ENCODE data around the gene ZNF81. TPM values are rescaled to one million over a fixed set of nuclear protein-coding genes. Genes with fewer than 3 reads are reported as not detected.

The ZNF81 gene
- total and polyA plus RNA-seq, 2 donors (not counting 1 experiment from before 2014, with no cell fraction given): 3.5 to 5.4 TPM

- no peak overlapping the region for H3K4me3 ChIP-seq (replicated peaks in 1 of 4; ENCODE audit: control extremely low read depth in 1 of 4, insufficient read depth in 1 of 4, low read depth in 3 of 4, low read length in 4 of 4)
Observed at GRCh38 chrX:47850901-47851300, 14.2 kb downstream of the ZNF81 start.

GRCh38 chrX:47854474-47854873 lies 17.8 kb downstream of the ZNF81 start:
- H3K27ac ChIP-seq (ENCODE audit: insufficient read depth, low read length): no peak overlapping the region
- peak; percentile 42 to 50 for TF ChIP-seq CTCF (conservative IDR thresholded peaks at IDR 0.05 in 1 of 2, IDR thresholded peaks at IDR 0.05 in 1 of 2; ENCODE audit: low read depth in 1 of 2, low read length in 2 of 2)
- no peak for TF ChIP-seq EZH2 (IDR thresholded peaks at IDR 0.05; ENCODE audit: low read length, missing control alignments)
- H3K4me2 ChIP-seq (ENCODE audit: extremely low read depth, insufficient read depth, low read length): no peak overlapping the region
- H3K79me2 ChIP-seq (ENCODE audit: control insufficient read depth, insufficient read depth, low read length): no peaks in the 10 kb centered on the region
- no peaks in the 10 kb centered on the region for H4K20me1 ChIP-seq (ENCODE audit: control insufficient read depth, extremely low read depth, insufficient read depth, low read length)
- no peaks in the 10 kb centered on the region for H3K36me3 ChIP-seq (ENCODE audit: control insufficient read depth, insufficient read depth, low read length)
- H2AFZ ChIP-seq (ENCODE audit: low read length): no peak overlapping the region
- H3K27me3 ChIP-seq (ENCODE audit: control insufficient read depth, insufficient read depth, low read length): no peaks in the 10 kb centered on the region
- no peak overlapping the region for H3K9ac ChIP-seq (ENCODE audit: insufficient read depth, low read length)
- H3K9me3 ChIP-seq (ENCODE audit: control insufficient read depth, insufficient read depth, low read depth, low read length): no peaks in the 10 kb centered on the region
- H3K4me3 ChIP-seq (replicated peaks in 1 of 4; ENCODE audit: control extremely low read depth in 1 of 4, insufficient read depth in 1 of 4, low read depth in 3 of 4, low read length in 4 of 4): no peak overlapping the region
- DNase-seq (ENCODE audit: low read depth in 2 of 2): peak in 1 of 2 donors; percentile 36
- no peaks in the 10 kb centered on the region for H3K4me1 ChIP-seq (ENCODE audit: control insufficient read depth, extremely low read depth, insufficient read depth, low read length)

More at GRCh38 chrX:47850901-47851300, 14.2 kb downstream of the ZNF81 start:
- H2AFZ ChIP-seq (ENCODE audit: low read length): no peak overlapping the region
- no peak overlapping the region for H3K9ac ChIP-seq (ENCODE audit: insufficient read depth, low read length)
- DNase-seq (ENCODE audit: low read depth in 2 of 2): no peak
- no peaks in the 10 kb centered on the region for H3K79me2 ChIP-seq (ENCODE audit: control insufficient read depth, insufficient read depth, low read length)
- H3K27me3 ChIP-seq (ENCODE audit: control insufficient read depth, insufficient read depth, low read length): no peaks in the 10 kb centered on the region
- no peak overlapping the region for H3K27ac ChIP-seq (ENCODE audit: insufficient read depth, low read length)
- H3K4me2 ChIP-seq (ENCODE audit: extremely low read depth, insufficient read depth, low read length): no peak overlapping the region
- H4K20me1 ChIP-seq (ENCODE audit: control insufficient read depth, extremely low read depth, insufficient read depth, low read length): no peaks in the 10 kb centered on the region
- H3K36me3 ChIP-seq (ENCODE audit: control insufficient read depth, insufficient read depth, low read length): no peaks in the 10 kb centered on the region
- TF ChIP-seq EZH2 (IDR thresholded peaks at IDR 0.05; ENCODE audit: low read length, missing control alignments): no peak
- no peak for TF ChIP-seq CTCF (conservative IDR thresholded peaks at IDR 0.05 in 1 of 2, IDR thresholded peaks at IDR 0.05 in 1 of 2; ENCODE audit: low read depth in 1 of 2, low read length in 2 of 2)
- H3K9me3 ChIP-seq (ENCODE audit: control insufficient read depth, insufficient read depth, low read depth, low read length): no peaks in the 10 kb centered on the region
- H3K4me1 ChIP-seq (ENCODE audit: control insufficient read depth, extremely low read depth, insufficient read depth, low read length): no peaks in the 10 kb centered on the region

GRCh38 chrX:47859686-47860085 lies 23.0 kb downstream of the ZNF81 start:
- no peak for DNase-seq (ENCODE audit: low read depth in 2 of 2)
- TF ChIP-seq CTCF (conservative IDR thresholded peaks at IDR 0.05 in 1 of 2, IDR thresholded peaks at IDR 0.05 in 1 of 2; ENCODE audit: low read depth in 1 of 2, low read length in 2 of 2): no peak
- no peak for TF ChIP-seq EZH2 (IDR thresholded peaks at IDR 0.05; ENCODE audit: low read length, missing control alignments)
- no peak overlapping the region for H3K27ac ChIP-seq (ENCODE audit: insufficient read depth, low read length)

More at GRCh38 chrX:47859686-47860085, 23.0 kb downstream of the ZNF81 start:
- no peak overlapping the region for H3K4me2 ChIP-seq (ENCODE audit: extremely low read depth, insufficient read depth, low read length)
- H3K4me1 ChIP-seq (ENCODE audit: control insufficient read depth, extremely low read depth, insufficient read depth, low read length): no peaks in the 10 kb centered on the region
- no peaks in the 10 kb centered on the region for H3K27me3 ChIP-seq (ENCODE audit: control insufficient read depth, insufficient read depth, low read length)
- no peaks in the 10 kb centered on the region for H3K36me3 ChIP-seq (ENCODE audit: control insufficient read depth, insufficient read depth, low read length)
- no peaks in the 10 kb centered on the region for H3K9me3 ChIP-seq (ENCODE audit: control insufficient read depth, insufficient read depth, low read depth, low read length)
- no peak overlapping the region for H3K4me3 ChIP-seq (replicated peaks in 1 of 4; ENCODE audit: control extremely low read depth in 1 of 4, insufficient read depth in 1 of 4, low read depth in 3 of 4, low read length in 4 of 4)
- no peaks in the 10 kb centered on the region for H4K20me1 ChIP-seq (ENCODE audit: control insufficient read depth, extremely low read depth, insufficient read depth, low read length)
- H3K9ac ChIP-seq (ENCODE audit: insufficient read depth, low read length): no peak overlapping the region
- no peaks in the 10 kb centered on the region for H3K79me2 ChIP-seq (ENCODE audit: control insufficient read depth, insufficient read depth, low read length)
- H2AFZ ChIP-seq (ENCODE audit: low read length): no peak overlapping the region

Data from fibroblast of lung (primary cell).